Activated naive CD8-positive, alpha-beta T cell treated with anti-CD3 and anti-CD28 coated beads, Interleukin-2, amount 50 U/mL, for 24 hours (primary cell): ENCODE results near the gene WNT7B.

Experiments
- ATAC-seq: fragments of 150-1000 bp; cut with Tn5 transposase; one replicate; pipeline ENCODE4 v1.10.0; 2021
- DNase-seq: peaks from one replicate; pipeline ENCODE4 v3.0.0; 2021
- H3K27ac Mint-ChIP-seq: one replicate; pipeline ENCODE4 v1.8.0; 2021; ENCODE audit warnings: mild to moderate bottlenecking, mixed read lengths
- H3K27me3 Mint-ChIP-seq: one replicate; pipeline ENCODE4 v1.8.0; 2021; ENCODE audit warnings: mixed read lengths
- H3K36me3 Mint-ChIP-seq: one replicate; pipeline ENCODE4 v1.8.0; 2021; ENCODE audit warnings: low read depth, mixed read lengths
- H3K4me1 Mint-ChIP-seq: one replicate; pipeline ENCODE4 v1.8.0; 2021; ENCODE audit warnings: mixed read lengths
- H3K4me3 Mint-ChIP-seq: one replicate; pipeline ENCODE4 v1.8.0; 2021; ENCODE audit warnings: mild to moderate bottlenecking, moderate library complexity, mixed read lengths
- H3K9me3 Mint-ChIP-seq: one replicate; pipeline ENCODE4 v1.8.0; 2021; ENCODE audit warnings: mixed read lengths

The WNT7B gene

DNA sequence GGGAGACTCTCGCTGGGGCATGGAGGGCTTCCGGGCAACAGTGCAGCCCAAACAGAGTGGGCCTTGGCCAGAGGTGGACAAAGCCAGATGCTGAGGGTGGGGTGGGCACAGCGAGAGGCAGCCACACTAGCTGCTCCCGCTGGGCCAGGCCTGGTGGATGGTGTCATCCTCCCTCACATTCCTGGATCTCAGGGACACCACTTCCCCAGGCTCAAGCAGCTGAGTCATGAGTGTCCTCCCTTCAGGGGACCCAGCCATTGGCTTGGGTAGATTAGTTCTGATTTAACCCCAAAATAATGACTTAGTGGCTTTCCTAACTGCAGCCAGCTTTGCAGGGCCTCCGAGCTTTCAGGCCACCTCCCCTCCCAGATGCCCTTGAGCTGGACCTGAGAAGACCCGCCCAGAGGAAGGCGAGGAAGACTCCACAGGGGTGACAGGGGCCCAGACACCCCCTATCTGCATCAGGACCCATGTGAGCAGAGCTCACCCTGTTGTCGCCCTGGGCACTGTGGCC is 25.9 kb upstream of the WNT7B start:
- Mint-ChIP-seq H3K4me1 (peaks cover 27% of the 10 kb centered on the region), H3K4me3 (no peak overlapping the region), H3K36me3 (no peaks in the 10 kb centered on the region), H3K27ac (no peak overlapping the region), H3K9me3 (no peaks in the 10 kb centered on the region), H3K27me3 (no peaks in the 10 kb centered on the region)
- no peak for DNase-seq
- ATAC-seq, result no peak

DNA sequence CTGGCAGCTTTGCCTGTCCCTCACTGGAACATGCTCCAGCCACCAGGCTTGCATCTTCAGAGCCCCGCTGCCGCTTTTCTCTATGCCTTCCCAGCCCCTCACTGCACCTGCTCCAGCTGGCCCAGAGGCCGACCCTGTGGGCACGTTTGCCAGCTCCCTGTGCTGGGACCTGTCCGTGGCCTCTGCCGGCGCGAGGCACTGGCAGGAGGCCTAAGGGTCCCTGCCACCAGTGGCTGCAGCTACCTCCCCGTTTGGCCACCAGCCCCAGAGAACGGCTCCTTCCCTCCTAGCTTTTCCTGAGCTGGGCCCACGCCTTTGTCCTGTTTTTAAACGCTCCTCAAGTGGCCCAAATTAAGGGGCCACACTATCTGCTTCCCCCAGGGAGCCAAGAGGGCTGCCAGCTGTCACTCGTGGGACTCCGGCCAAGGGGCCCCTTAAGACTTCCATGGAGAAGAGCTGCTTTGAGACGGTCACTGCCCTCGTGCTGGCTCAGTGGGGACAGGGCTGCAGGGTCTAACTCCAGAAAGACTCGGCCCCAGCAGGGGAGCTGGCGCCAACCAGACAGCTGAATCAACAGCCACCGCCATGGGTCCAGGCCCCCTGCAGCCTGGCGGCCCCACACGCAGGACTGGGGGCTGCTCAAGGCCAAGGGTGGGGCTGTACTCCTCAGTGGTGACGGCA is 24.6 kb upstream of the WNT7B start:
- Mint-ChIP-seq H3K4me3 (no peak overlapping the region), H3K4me1 (peaks cover 26% of the 10 kb centered on the region), H3K36me3 (no peaks in the 10 kb centered on the region), H3K9me3 (no peaks in the 10 kb centered on the region), H3K27me3 (no peaks in the 10 kb centered on the region), H3K27ac (no peak overlapping the region)
- no peak for DNase-seq
- ATAC-seq, result no peak

DNA sequence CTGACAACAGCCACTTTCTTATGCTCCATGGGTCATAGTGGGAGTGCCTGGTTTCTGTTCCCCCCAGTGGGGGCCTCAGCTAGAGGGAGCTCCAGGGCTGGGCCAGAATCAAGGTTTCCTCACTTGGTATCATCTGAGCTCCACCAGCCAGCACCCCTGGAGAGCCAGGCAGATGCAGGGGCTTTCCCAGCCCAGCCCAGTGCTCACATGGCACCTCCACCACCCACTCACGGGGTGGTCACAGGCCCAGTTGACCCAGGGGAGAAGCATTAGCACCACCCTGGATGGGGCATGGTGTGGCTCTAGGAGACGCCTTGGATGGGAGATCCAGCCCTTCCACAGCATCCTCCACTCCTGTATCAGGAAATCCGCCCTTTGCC is 24.1 kb upstream of the WNT7B start:
- peaks cover 21% of the 10 kb centered on the region for H3K4me1 Mint-ChIP-seq
- H3K4me3 Mint-ChIP-seq, result no peak overlapping the region
- no peaks in the 10 kb centered on the region for H3K9me3 Mint-ChIP-seq
- no peak for ATAC-seq
- H3K27ac Mint-ChIP-seq, result no peak overlapping the region
- no peaks in the 10 kb centered on the region for H3K36me3 Mint-ChIP-seq
- H3K27me3 Mint-ChIP-seq, result no peaks in the 10 kb centered on the region
- no peak for DNase-seq

DNA sequence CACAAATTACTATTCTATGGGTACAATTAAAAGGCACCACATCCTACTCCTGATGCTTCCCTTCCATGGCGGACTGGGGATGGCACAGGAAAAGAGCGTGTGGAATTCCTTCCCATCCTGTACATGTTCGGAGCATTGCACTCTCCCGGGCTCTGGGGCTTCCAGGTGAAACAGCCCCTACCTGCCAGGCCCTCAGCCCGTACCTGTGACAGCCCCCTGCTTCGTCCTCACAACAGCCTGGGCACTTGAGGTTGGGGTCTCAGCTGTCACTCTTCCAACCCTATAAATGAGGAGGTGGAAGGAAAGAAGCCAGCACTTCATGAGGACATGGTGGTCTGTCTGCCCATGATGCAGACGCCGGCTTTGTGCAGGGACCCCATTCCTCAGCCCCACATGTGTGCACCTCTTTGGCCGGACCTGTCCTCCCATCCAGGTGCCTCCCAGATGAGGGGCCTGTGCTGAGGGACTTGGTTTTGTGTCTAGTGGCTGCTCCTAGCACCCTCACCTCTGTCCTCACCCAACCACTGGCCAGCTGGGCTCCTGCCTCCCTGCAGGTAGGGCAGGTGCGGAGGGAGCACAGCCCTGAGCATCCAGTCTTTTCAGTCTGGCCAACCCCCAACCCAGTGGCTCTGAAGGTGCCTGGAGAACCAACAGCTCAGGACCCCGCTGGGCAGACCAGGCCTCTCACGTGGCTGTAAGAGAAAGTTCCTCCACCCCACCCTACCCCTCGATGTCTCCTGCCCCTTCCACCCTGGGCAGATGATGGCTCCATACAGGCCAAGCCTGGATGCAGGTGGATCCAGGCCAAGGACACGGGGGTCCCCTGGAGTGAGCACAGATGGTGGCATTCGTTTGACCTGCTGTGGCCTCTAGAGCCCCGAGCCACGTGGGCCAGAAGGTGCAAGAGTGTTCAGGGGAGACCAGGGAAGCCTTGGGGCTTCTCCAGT is 23.4 kb upstream of the WNT7B start:
- H3K27ac Mint-ChIP-seq, result no peak overlapping the region
- H3K36me3 Mint-ChIP-seq, result no peaks in the 10 kb centered on the region
- H3K4me1 Mint-ChIP-seq, result peaks cover 15% of the 10 kb centered on the region
- no peak overlapping the region for H3K4me3 Mint-ChIP-seq
- no peaks in the 10 kb centered on the region for H3K27me3 Mint-ChIP-seq
- H3K9me3 Mint-ChIP-seq, result no peaks in the 10 kb centered on the region
- ATAC-seq, result no peak
- DNase-seq, result no peak

DNA sequence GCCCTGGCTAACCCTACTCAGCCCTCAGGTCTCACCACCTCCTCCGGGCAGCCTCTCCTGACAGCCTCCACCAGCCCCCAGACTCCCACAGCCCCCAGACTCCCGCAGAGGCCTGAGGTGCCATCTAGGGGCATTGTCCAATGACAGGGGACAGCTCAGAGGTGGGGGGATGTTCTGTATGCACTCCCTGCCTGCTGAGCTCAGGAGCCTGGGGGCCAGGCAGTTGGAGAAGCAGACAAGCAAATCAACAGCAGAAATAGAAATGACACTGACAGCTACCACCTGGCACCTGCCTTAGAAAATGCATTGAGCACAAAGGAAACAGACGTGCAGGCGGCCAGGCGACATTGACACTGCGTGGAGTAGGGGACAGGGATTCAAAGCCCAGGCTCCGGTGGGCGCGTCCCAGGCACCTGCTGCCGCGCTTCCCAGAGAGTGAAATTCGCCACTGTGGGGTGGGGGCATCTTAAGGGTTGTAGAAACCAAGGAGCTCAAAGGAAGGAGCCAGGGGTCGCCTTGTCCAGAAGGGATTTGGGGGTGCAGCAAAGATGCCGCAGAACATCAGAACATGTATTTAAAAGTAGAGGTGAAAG is 22.5 kb upstream of the WNT7B start:
- no peak for ATAC-seq
- Mint-ChIP-seq H3K27me3 (peaks cover 2% of the 10 kb centered on the region), H3K4me3 (no peak overlapping the region), H3K36me3 (no peaks in the 10 kb centered on the region), H3K4me1 (peaks cover 9% of the 10 kb centered on the region), H3K9me3 (no peaks in the 10 kb centered on the region), H3K27ac (no peak overlapping the region)
- no peak for DNase-seq

DNA sequence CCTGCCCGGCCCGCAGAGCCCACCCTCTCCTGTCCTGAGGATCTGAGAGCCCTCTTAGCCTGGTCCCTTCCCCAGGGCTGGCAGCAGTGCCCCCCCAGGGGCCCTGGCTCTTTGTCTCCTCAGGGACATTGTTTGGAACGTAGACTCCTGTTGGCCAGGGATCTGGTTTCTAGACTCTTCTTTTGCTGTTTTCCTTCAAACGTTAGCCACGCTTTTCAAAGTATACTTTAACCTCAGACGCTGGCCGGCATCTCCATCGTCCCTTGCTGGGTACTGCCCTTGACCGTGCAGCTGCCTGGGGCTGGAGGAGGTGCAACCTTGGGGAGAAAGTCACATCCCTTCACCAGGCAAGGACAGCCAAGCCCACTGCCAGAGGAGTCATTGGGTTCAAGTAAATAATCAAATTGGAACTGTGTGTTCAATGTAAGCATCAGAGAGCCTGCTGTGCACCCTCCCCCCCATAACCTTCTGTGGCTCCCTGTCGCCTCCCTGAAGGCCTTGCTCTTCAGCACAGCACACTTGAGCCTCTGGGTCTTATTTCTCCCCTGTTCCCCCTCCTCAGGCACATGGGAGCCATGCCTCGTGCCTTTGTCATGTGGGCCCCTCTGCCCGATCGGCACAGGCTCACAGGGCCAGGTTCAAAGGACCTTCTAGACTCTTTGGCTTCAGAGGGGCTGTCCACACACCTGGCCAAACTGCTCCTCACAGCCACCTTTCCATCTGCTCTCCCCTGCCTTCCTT is 21.8 kb upstream of the WNT7B start:
- ATAC-seq (no peak), DNase-seq (no peak)
- peaks cover 3% of the 10 kb centered on the region for H3K4me1 Mint-ChIP-seq
- H3K27ac Mint-ChIP-seq, result no peak overlapping the region
- peaks cover 3% of the 10 kb centered on the region for H3K27me3 Mint-ChIP-seq
- no peaks in the 10 kb centered on the region for H3K9me3 Mint-ChIP-seq
- H3K4me3 Mint-ChIP-seq, result no peak overlapping the region
- no peaks in the 10 kb centered on the region for H3K36me3 Mint-ChIP-seq

DNA sequence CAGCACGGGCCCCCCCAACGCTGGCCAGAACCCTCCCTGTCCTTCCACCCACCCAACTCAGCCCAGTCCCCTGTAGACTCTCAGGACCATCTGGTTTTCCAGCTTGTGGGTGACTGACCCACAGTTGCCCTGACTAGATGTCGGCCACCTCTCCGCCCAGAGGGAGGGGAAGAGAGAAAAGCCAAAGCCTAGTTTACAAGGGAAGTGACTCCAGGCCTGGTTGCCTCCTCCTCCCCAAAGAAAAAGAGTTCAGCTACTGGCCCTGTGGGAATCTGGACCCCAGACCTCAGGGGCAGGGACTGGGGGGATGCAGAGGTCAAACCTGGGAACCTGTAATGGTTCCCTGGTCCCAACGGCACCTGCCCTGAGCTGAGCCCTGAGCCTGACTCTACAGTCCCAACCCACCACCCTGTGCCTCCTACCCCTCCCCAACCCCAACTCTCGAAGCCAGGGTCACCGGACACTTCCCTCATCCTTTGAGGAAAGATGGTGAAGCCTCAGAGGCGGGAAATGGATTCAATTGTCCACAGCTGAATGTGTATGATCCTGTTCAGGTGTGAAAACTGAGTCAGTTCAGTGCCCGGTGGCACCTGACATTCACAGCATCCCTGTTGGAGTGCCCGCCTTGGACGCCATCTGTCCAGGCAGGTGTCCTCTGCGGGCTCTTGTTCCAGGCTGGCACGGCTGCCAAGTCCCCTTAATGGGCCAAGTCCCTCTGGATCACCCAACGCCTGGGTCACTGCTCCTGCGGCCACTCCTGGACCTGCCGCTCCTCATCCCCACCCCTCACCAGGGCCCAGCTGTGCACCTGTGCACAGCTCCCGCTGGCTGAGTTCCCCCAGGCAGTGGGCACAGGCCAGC is 21.0 kb upstream of the WNT7B start:
- Mint-ChIP-seq H3K9me3 (no peaks in the 10 kb centered on the region), H3K27ac (no peak overlapping the region), H3K4me3 (no peak overlapping the region), H3K36me3 (no peaks in the 10 kb centered on the region), H3K4me1 (no peaks in the 10 kb centered on the region), H3K27me3 (peaks cover 3% of the 10 kb centered on the region)
- ATAC-seq, result no peak
- no peak for DNase-seq

DNA sequence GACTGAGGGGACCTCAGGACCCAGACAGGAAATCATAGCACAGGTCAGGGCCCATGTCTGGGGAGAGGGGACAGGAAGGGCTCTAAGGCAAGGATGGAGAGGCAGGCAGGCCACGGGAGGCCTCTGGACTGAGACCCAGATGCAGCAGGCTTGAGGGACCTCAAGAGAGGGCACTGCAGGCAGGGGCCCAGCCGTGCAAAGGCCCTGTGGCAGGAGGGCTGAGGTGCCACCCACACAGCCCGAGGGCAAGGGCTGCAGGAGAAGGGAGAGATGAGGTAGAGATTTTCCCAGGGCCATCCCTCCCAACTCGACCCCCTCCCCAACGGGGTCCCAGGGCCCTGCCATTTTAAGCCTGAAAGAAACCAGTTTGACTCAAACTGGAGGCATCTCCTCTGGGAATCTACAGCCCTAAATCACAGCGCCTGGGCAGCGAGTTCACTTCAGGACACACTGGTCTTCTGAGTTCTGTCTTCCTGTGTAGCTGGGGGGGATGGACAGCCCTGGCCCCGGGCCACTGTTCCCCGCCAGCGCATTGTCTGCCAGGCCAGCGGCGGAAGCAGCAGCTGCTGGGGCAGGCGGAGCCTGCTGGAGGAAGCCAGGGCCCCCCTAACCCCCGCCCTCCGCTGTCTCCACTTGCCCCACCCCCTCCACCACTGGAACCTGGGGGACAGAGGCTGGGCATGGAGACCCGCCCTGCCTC is 20.3 kb upstream of the WNT7B start:
- Mint-ChIP-seq H3K36me3 (no peaks in the 10 kb centered on the region), H3K9me3 (no peaks in the 10 kb centered on the region), H3K27ac (no peak overlapping the region), H3K4me3 (no peak overlapping the region), H3K27me3 (peaks cover 3% of the 10 kb centered on the region), H3K4me1 (no peaks in the 10 kb centered on the region)
- DNase-seq, result no peak
- ATAC-seq, result no peak

DNA sequence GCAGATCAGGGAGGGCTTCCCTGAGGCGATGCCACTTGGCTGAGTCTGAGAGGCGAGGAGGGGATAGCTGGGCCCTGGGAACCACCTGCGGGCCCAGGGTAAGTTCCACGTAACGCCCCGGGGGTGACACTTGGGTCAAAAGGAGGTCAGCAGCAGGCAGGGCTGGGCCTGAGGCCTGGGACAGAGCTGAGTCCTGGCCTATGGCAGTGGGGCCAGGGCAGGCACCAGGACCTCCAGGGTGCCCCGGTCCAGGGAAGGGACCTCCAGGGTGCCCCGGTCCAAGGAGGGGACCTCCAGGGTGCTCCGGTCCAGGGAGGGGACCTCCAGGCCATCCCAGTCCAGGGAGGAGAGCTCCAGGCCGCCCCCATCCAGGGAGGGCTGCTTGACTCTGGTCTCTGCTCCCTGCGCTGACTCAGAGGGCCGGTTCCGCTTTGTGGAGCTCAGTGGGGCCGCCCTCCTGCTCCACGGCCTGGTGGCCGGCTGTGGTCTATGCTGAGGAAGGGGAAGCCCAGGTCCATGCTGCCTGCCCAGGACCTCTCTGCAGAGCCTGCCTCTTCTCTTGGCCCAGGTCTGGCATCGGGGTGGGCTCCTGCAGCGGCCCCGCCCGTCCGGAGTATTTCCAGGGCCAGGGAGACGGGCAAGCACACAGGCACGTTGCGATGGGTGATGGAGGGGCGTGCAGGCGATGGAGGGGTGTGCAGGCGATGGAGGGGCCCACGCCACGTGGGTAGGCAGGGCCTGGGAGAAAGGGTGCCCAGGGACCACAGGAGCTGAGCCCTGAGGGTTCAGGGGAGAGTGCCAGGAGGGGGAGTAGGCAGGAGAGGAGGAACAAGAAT is 19.5 kb upstream of the WNT7B start:
- no peaks in the 10 kb centered on the region for H3K9me3 Mint-ChIP-seq
- ATAC-seq (no peak), DNase-seq (no peak)
- H3K4me3 Mint-ChIP-seq, result no peak overlapping the region
- no peaks in the 10 kb centered on the region for H3K36me3 Mint-ChIP-seq
- H3K27ac Mint-ChIP-seq, result no peak overlapping the region
- no peaks in the 10 kb centered on the region for H3K4me1 Mint-ChIP-seq
- peaks cover 3% of the 10 kb centered on the region for H3K27me3 Mint-ChIP-seq

DNA sequence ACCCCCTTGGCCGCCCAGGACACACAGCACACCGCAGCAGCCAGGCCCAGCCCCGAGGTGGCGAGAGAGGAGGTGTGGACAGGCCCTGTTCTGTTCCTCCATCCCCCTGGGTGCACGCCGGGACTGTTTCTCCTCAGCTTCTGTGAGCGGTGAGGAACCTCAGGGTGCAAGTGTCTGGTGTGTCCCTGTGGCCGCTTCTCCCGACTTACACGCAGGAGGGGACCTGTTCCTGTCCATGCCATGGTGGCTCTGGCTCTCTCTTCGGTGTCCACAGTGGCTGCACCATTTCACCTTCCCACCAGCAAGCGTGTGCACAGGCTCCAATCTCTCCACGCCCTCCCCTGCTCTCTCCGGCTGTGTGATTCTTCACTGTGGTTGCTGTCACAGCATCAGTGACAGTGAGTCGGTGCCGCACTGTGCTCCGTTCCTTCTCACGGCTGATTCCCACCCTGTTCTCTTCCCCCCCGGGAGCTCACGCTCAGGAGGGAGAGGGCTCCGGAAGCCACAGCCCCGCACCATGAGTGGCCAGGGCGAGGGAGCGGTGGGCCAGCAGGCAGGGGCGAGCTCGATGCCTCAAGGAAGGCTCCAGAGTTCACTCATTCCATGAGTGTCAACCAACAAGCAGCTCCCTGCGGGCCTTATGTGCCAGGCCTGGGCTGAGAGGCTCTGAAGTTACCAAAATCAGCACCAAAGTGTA is 18.6 kb upstream of the WNT7B start:
- H3K27me3 Mint-ChIP-seq, result peaks cover 3% of the 10 kb centered on the region
- no peaks in the 10 kb centered on the region for H3K36me3 Mint-ChIP-seq
- DNase-seq (no peak), ATAC-seq (no peak)
- H3K4me3 Mint-ChIP-seq, result no peak overlapping the region
- H3K9me3 Mint-ChIP-seq, result no peaks in the 10 kb centered on the region
- no peak overlapping the region for H3K27ac Mint-ChIP-seq
- H3K4me1 Mint-ChIP-seq, result no peaks in the 10 kb centered on the region

DNA sequence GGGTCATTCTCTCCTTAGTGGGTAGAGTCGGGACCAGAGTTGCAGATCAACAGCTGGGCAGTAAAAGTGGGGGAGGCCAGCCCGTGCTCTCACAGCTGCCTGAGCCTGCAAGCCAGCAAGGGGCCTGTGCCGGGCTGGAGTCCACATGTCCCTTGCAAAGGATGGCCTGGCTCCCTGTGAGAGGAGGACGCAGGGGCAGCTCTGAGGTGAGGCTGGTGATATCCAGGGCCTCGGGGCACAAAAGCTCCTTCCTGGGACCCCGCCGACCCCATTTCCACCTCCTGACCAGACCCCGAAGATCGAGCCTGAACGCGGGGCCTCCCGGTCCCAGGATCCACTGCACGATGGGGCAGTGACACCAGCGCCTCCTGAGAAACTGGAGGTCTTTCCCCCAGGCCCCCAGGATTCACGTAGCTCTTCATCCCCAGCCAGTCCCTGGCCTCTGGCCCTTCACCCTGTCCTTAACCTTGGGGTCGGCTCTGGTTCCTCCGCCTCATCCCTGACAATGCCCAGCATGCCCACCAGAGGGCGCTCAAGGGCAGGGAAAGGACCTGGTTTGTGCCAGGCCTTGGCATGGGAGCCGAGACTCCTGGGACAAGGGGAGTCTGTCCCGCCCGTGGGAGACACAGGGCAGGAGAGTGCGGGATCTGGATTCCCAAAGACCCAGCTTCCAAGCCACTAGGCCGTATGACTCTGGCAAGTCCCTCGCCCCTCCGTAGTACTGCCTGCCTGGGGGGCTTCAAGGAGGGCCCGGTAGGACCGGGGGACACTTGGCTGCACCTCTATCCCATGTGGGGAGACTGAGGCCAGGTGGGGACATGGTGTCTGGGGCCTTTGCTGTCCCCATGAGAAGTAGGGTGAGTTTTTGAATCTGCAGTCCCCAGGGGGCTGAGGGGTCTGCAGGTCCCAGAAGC is 17.8 kb upstream of the WNT7B start:
- H3K4me3 Mint-ChIP-seq, result no peak overlapping the region
- H3K27ac Mint-ChIP-seq, result no peak overlapping the region
- DNase-seq (peak; percentile 90), ATAC-seq (peak; percentile 66)
- peaks cover 3% of the 10 kb centered on the region for H3K27me3 Mint-ChIP-seq
- no peaks in the 10 kb centered on the region for H3K36me3 Mint-ChIP-seq
- no peaks in the 10 kb centered on the region for H3K9me3 Mint-ChIP-seq
- no peaks in the 10 kb centered on the region for H3K4me1 Mint-ChIP-seq
